Measurements from ENCODE around the gene GTPBP10. TPM values are rescaled to one million over a fixed set of nuclear protein-coding genes. Genes with fewer than 3 reads are reported as not detected.

The GTPBP10 gene
- total and polyA plus RNA-seq, 2 experiments from 2014 or later, result 11.2 to 13.1 TPM

- 88% methylated on average over 3 of the region's 3 CpGs for WGBS (ENCODE audit: low lambda C conversion rate, missing lambda C conversion rate)
- Histone ChIP-seq H3K9me2 (replicated peaks; ENCODE audit: insufficient read depth) (no peaks in the 10 kb centered on the region), H3K27me3 (no peaks in the 10 kb centered on the region), H2AFZ (no peak overlapping the region), H4K20me1 (ENCODE audit: insufficient read depth, poor library complexity, severe bottlenecking) (no peaks in the 10 kb centered on the region), H3K36me3 (replicated peaks; ENCODE audit: insufficient read depth, low read depth) (no peaks in the 10 kb centered on the region), H3K4me2 (no peak overlapping the region), H3K4me1 (ENCODE audit: insufficient read depth) (no peaks in the 10 kb centered on the region), H3K4me3 (no peak overlapping the region), H3K27ac (no peak overlapping the region), H3K79me2 (no peaks in the 10 kb centered on the region), H3K9me3 (ENCODE audit: low read depth) (no peaks in the 10 kb centered on the region)
- no peak for DNase-seq (ENCODE audit: low spot score)
- TF ChIP-seq, protein P1, sequence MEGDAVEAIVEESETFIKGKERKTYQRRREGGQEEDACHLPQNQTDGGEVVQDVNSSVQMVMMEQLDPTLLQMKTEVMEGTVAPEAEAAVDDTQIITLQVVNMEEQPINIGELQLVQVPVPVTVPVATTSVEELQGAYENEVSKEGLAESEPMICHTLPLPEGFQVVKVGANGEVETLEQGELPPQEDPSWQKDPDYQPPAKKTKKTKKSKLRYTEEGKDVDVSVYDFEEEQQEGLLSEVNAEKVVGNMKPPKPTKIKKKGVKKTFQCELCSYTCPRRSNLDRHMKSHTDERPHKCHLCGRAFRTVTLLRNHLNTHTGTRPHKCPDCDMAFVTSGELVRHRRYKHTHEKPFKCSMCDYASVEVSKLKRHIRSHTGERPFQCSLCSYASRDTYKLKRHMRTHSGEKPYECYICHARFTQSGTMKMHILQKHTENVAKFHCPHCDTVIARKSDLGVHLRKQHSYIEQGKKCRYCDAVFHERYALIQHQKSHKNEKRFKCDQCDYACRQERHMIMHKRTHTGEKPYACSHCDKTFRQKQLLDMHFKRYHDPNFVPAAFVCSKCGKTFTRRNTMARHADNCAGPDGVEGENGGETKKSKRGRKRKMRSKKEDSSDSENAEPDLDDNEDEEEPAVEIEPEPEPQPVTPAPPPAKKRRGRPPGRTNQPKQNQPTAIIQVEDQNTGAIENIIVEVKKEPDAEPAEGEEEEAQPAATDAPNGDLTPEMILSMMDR (IDR thresholded peaks at IDR 0.05; ENCODE audit: poor library complexity), result no peak
- TF ChIP-seq EZH2 (IDR thresholded peaks at IDR 0.05; ENCODE audit: borderline replicate concordance), result no peak
- no peak for TF ChIP-seq EZH2phosphoT487 (IDR thresholded peaks at IDR 0.05; ENCODE audit: low read depth, severe bottlenecking, unreplicated experiment)
Observed at GRCh38 chr7:90424720-90425119, 78.2 kb downstream of the GTPBP10 start.

GRCh38 chr7:90425376-90425775, 78.9 kb downstream of the GTPBP10 start:
- Histone ChIP-seq H4K20me1 (ENCODE audit: insufficient read depth, poor library complexity, severe bottlenecking) (no peaks in the 10 kb centered on the region), H3K4me1 (ENCODE audit: insufficient read depth) (no peaks in the 10 kb centered on the region), H3K9me2 (replicated peaks; ENCODE audit: insufficient read depth) (no peaks in the 10 kb centered on the region), H3K27me3 (no peaks in the 10 kb centered on the region), H2AFZ (no peak overlapping the region), H3K9me3 (ENCODE audit: low read depth) (no peaks in the 10 kb centered on the region), H3K4me2 (no peak overlapping the region), H3K79me2 (no peaks in the 10 kb centered on the region), H3K4me3 (no peak overlapping the region), H3K27ac (no peak overlapping the region), H3K36me3 (replicated peaks; ENCODE audit: insufficient read depth, low read depth) (no peaks in the 10 kb centered on the region)
- 89% methylated on average over 2 of the region's 2 CpGs for WGBS (ENCODE audit: low lambda C conversion rate, missing lambda C conversion rate)
- TF ChIP-seq, protein P1 (IDR thresholded peaks at IDR 0.05; ENCODE audit: poor library complexity), result no peak
- TF ChIP-seq EZH2 (IDR thresholded peaks at IDR 0.05; ENCODE audit: borderline replicate concordance), result no peak
- no peak for TF ChIP-seq EZH2phosphoT487 (IDR thresholded peaks at IDR 0.05; ENCODE audit: low read depth, severe bottlenecking, unreplicated experiment)
- DNase-seq (ENCODE audit: low spot score), result no peak

DNA sequence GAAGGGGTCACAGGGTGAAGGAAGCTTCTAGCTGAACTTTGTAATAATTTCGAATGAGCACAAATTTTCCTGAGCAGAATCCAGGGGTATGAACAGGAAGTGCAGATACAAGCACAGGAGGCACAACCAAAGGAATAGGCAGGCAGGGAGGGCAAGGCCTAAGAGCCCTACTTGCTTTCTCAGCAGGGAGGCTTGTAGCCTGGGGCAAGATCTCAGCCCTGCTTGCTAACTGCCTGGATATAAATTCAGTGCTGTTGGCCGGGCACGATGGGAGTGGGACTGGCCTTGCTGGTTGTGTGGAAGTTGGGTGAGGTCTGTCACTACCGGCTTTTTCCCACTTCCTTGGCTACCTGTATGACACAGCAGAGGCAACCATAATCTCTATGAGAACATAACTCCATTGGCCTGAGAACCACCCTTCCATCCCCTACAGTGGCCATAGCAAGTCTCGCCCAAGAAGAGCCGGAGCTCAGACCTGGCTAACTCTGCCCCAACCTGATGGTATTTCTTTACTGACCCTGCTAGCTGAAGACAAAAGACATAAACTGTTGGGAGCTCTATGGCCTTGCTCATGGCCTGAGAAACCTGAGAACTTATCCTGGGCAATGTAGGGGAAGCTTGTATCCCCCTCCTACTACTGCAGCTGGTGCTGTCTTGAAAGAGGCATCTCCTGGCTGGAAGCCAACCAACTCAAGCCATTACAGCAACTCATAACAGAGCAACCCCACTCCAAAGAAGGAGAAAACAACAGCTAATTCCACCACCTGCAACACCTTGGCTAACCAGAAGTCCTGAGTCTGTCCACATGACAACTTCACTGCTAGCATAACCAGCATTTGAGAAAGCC, 84.3 kb downstream of the GTPBP10 start:
- no peaks in the 10 kb centered on the region for H4K20me1 ChIP-seq (ENCODE audit: insufficient read depth, poor library complexity, severe bottlenecking)
- H3K79me2 ChIP-seq, result no peaks in the 10 kb centered on the region
- no peaks in the 10 kb centered on the region for H3K27me3 ChIP-seq
- no peak overlapping the region for H3K4me3 ChIP-seq
- WGBS (ENCODE audit: low lambda C conversion rate, missing lambda C conversion rate), result 86% methylated on average over 6 of the region's 6 CpGs
- H3K9me2 ChIP-seq (replicated peaks; ENCODE audit: insufficient read depth), result no peaks in the 10 kb centered on the region
- TF ChIP-seq EZH2phosphoT487 (IDR thresholded peaks at IDR 0.05; ENCODE audit: low read depth, severe bottlenecking, unreplicated experiment), result no peak
- TF ChIP-seq EZH2 (IDR thresholded peaks at IDR 0.05; ENCODE audit: borderline replicate concordance), result no peak
- TF ChIP-seq, protein P1 (IDR thresholded peaks at IDR 0.05; ENCODE audit: poor library complexity), result no peak
- DNase-seq (ENCODE audit: low spot score), result no peak
- H3K4me1 ChIP-seq (ENCODE audit: insufficient read depth), result no peaks in the 10 kb centered on the region
- no peaks in the 10 kb centered on the region for H3K9me3 ChIP-seq (ENCODE audit: low read depth)
- H3K27ac ChIP-seq, result no peak overlapping the region
- no peak overlapping the region for H2AFZ ChIP-seq
- H3K36me3 ChIP-seq (replicated peaks; ENCODE audit: insufficient read depth, low read depth), result no peaks in the 10 kb centered on the region
- H3K4me2 ChIP-seq, result no peak overlapping the region

All from hepatocyte (in vitro differentiated cells).